ENCODE data around the gene C1orf159. TPM values are rescaled to one million over a fixed set of nuclear protein-coding genes. Genes with fewer than 3 reads are reported as not detected.
"Not testable (repeated sequence)": the region's sequence is repeated elsewhere in the genome, so short reads cannot be mapped to it uniquely, and the experiment has no call there.

The C1orf159 gene
- total and polyA plus RNA-seq, 7 donors: 6.6 to 25.3 (median 8.2) TPM

GRCh38 chr1:1058088-1058905, 57.6 kb downstream of the C1orf159 start:
- Histone ChIP-seq H3K4me3 (peak overlapping the region in 1 of 4 donors; percentile 59), H3K4me1 (peaks cover 0 to 21% (median 18%) of the 10 kb centered on the region in 4 donors), H3K27ac (no peak overlapping the region), H3K27me3 (peaks cover 45 to 67% (median 64%) of the 10 kb centered on the region in 3 donors), H3K9me3 (no peaks in the 10 kb centered on the region), H3K36me3 (peaks cover 0 to 16% (median 0%) of the 10 kb centered on the region in 4 donors)
- intact Hi-C loops (cut with DNase I): loop anchor here (2.0 kb wide), 1 partner anchor 25 kb away; no protein-coding TSS in a partner anchor
- WGBS, 2 donors: 10 to 26% methylated on average over 24 of the region's 24 CpGs
- no peak for DNase-seq
- no peak for TF ChIP-seq EP300 (IDR thresholded peaks at IDR 0.05)

- not testable (repeated sequence) for H3K9me3 ChIP-seq
Observed at GRCh38 chr1:1057769-1058087, 58.2 kb downstream of the C1orf159 start.

GRCh38 chr1:1055841-1056736, 59.8 kb downstream of the C1orf159 start:
- peaks cover 0 to 19% (median 18%) of the 10 kb centered on the region in 4 donors for H3K4me1 ChIP-seq
- H3K4me3 ChIP-seq: no peak overlapping the region
- peaks cover 32 to 45% (median 42%) of the 10 kb centered on the region in 3 donors for H3K27me3 ChIP-seq
- WGBS, 2 donors: 87 to 89% methylated on average over 50 of the region's 50 CpGs
- intact Hi-C loops (cut with DNase I): no loop called here
- no peak for DNase-seq
- peaks cover 0 to 27% (median 0%) of the 10 kb centered on the region in 4 donors for H3K36me3 ChIP-seq
- no peaks in the 10 kb centered on the region for H3K9me3 ChIP-seq
- no peak overlapping the region for H3K27ac ChIP-seq
- no peak for TF ChIP-seq EP300 (IDR thresholded peaks at IDR 0.05)
- no peak for TF ChIP-seq POLR2A (IDR thresholded peaks at IDR 0.05)
- no peak for TF ChIP-seq POLR2AphosphoS5 (IDR thresholded peaks at IDR 0.05)
- TF ChIP-seq, protein P1, sequence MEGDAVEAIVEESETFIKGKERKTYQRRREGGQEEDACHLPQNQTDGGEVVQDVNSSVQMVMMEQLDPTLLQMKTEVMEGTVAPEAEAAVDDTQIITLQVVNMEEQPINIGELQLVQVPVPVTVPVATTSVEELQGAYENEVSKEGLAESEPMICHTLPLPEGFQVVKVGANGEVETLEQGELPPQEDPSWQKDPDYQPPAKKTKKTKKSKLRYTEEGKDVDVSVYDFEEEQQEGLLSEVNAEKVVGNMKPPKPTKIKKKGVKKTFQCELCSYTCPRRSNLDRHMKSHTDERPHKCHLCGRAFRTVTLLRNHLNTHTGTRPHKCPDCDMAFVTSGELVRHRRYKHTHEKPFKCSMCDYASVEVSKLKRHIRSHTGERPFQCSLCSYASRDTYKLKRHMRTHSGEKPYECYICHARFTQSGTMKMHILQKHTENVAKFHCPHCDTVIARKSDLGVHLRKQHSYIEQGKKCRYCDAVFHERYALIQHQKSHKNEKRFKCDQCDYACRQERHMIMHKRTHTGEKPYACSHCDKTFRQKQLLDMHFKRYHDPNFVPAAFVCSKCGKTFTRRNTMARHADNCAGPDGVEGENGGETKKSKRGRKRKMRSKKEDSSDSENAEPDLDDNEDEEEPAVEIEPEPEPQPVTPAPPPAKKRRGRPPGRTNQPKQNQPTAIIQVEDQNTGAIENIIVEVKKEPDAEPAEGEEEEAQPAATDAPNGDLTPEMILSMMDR (IDR thresholded peaks at IDR 0.05): no peak

More at GRCh38 chr1:1057769-1058087, 58.2 kb downstream of the C1orf159 start:
- H3K4me3 ChIP-seq, H3K27ac ChIP-seq, DNase-seq: not testable (repeated sequence)
- Histone ChIP-seq H3K4me1 (peaks cover 0 to 21% (median 18%) of the 10 kb centered on the region in 4 donors), H3K27me3 (peaks cover 43 to 61% (median 58%) of the 10 kb centered on the region in 3 donors), H3K36me3 (peaks cover 0 to 16% (median 0%) of the 10 kb centered on the region in 4 donors)
- intact Hi-C loops (cut with DNase I): loop anchor here (2.0 kb wide), 1 partner anchor 25 kb away; no protein-coding TSS in a partner anchor
- 33 to 58% methylated on average over 15 of the region's 15 CpGs for WGBS, 2 donors

- no peak for TF ChIP-seq EP300 (IDR thresholded peaks at IDR 0.05)
- TF ChIP-seq POLR2AphosphoS5 (IDR thresholded peaks at IDR 0.05): no peak
- H3K27ac ChIP-seq: no peak overlapping the region
- peaks cover 0 to 18% (median 16%) of the 10 kb centered on the region in 4 donors for H3K4me1 ChIP-seq
- DNase-seq: no peak
- 91 to 92% methylated on average over 23 of the region's 23 CpGs for WGBS, 2 donors
- intact Hi-C loops (cut with DNase I): no loop called here
- H3K36me3 ChIP-seq: peaks cover 0 to 34% (median 0%) of the 10 kb centered on the region in 4 donors
- no peaks in the 10 kb centered on the region for H3K9me3 ChIP-seq
- H3K27me3 ChIP-seq: peaks cover 21 to 34% (median 30%) of the 10 kb centered on the region in 3 donors
- no peak overlapping the region for H3K4me3 ChIP-seq
Observed at GRCh38 chr1:1054971-1055370, 60.9 kb downstream of the C1orf159 start.

DNA sequence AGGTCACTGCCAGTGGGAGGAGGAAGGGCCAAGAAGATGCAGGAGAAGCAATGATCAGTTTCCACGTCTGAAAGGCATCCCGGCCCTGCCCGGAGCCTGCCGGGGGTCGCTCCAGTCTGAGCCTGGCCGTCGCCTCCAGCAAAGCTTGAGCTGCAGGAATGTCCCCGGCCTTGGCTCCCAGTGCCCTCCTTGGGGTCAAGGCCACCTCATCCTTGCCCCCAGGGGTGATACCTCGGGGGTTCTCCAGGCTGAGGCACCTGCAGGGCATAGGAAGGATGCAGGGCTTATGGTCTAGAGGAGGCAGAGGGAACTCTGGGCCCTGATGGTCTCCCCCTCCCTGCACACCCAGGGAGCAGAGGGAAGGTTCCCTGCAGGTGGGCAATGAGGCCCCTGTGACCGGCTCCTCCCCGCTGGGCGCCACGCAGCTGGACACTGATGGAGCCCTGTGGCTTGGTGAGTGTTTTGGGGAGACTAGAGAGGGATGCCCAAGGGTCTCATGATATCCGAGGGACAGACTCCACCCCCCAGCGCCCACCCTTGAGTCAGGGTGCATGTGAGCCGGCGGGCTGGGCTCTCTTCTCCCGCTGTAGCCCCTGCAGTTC, 61.7 kb downstream of the C1orf159 start:
- intact Hi-C loops (cut with DNase I): no loop called here
- Histone ChIP-seq H3K27ac (no peak overlapping the region), H3K36me3 (peaks cover 0 to 34% (median 0%) of the 10 kb centered on the region in 4 donors), H3K4me3 (no peak overlapping the region), H3K4me1 (peaks cover 0 to 11% (median 8%) of the 10 kb centered on the region in 4 donors), H3K9me3 (no peaks in the 10 kb centered on the region), H3K27me3 (peaks cover 13 to 26% (median 23%) of the 10 kb centered on the region in 3 donors)
- DNase-seq: no peak
- TF ChIP-seq POLR2AphosphoS5 (IDR thresholded peaks at IDR 0.05): no peak
- 94 to 95% methylated on average over 18 of the region's 18 CpGs for WGBS, 2 donors

- DNase-seq: no peak
- Histone ChIP-seq H3K4me1 (peaks cover 0 to 5% (median 3%) of the 10 kb centered on the region in 4 donors), H3K36me3 (peaks cover 0 to 34% (median 0%) of the 10 kb centered on the region in 4 donors), H3K27me3 (peaks cover 10 to 21% (median 18%) of the 10 kb centered on the region in 3 donors), H3K4me3 (no peak overlapping the region), H3K9me3 (no peaks in the 10 kb centered on the region), H3K27ac (no peak overlapping the region)
- 95 to 96% methylated on average over 18 of the region's 18 CpGs for WGBS, 2 donors
- TF ChIP-seq EP300 (IDR thresholded peaks at IDR 0.05) (no peak), POLR2AphosphoS5 (IDR thresholded peaks at IDR 0.05) (no peak)
- intact Hi-C loops (cut with DNase I): no loop called here
Observed at GRCh38 chr1:1053682-1054081, 62.2 kb downstream of the C1orf159 start.

All from sigmoid colon (tissue), 7 donors.